HG03378 (cell line): ENCODE data around the gene FHOD3.
"Not testable (repeated sequence)": the region's sequence is repeated elsewhere in the genome, so short reads cannot be mapped to it uniquely, and the experiment has no call there.

Experiments used
- ATAC-seq: cut with Tn5 transposase; IDR thresholded peaks from one replicate; pipeline ENCODE4 v1.9.1; 2021; ENCODE audit warnings: mild to moderate bottlenecking, moderate library complexity; ENCODE audit not compliant: unreplicated experiment

Gene FHOD3

GRCh38 chr18:36348331-36348730 is 50.8 kb downstream of the FHOD3 start:
- no peak for ATAC-seq

- no peak for ATAC-seq
Observed at GRCh38 chr18:36348971-36349417, 51.5 kb downstream of the FHOD3 start.

- no peak for ATAC-seq
Observed at GRCh38 chr18:36349552-36349951, 52.0 kb downstream of the FHOD3 start.

GRCh38 chr18:36350251-36350651 is 52.7 kb downstream of the FHOD3 start:
- no peak for ATAC-seq

GRCh38 chr18:36350839-36351469 is 53.4 kb downstream of the FHOD3 start:
- ATAC-seq = no peak

GRCh38 chr18:36352384-36352783 is 54.9 kb downstream of the FHOD3 start:
- ATAC-seq = no peak

GRCh38 chr18:36354989-36355388 is 57.5 kb downstream of the FHOD3 start:
- ATAC-seq = no peak

GRCh38 chr18:36355511-36355910 is 58.0 kb downstream of the FHOD3 start:
- ATAC-seq = no peak

GRCh38 chr18:36356741-36357140 is 59.2 kb downstream of the FHOD3 start:
- not testable (repeated sequence) for ATAC-seq

GRCh38 chr18:36358141-36358540 is 60.6 kb downstream of the FHOD3 start:
- ATAC-seq = no peak

- no peak for ATAC-seq
Observed at GRCh38 chr18:36360256-36360909, 62.9 kb downstream of the FHOD3 start.

- ATAC-seq = no peak
Observed at GRCh38 chr18:36364911-36365624, 67.6 kb downstream of the FHOD3 start.

GRCh38 chr18:36365836-36366775 is 68.6 kb downstream of the FHOD3 start:
- no peak for ATAC-seq

GRCh38 chr18:36366994-36367839 is 69.7 kb downstream of the FHOD3 start:
- ATAC-seq = peak; percentile 63

GRCh38 chr18:36368889-36369288 is 71.4 kb downstream of the FHOD3 start:
- no peak for ATAC-seq

GRCh38 chr18:36372903-36373311 is 75.4 kb downstream of the FHOD3 start:
- ATAC-seq = no peak

GRCh38 chr18:36374262-36374661 is 76.7 kb downstream of the FHOD3 start:
- no peak for ATAC-seq

- ATAC-seq = no peak
Observed at GRCh38 chr18:36375118-36375517, 77.6 kb downstream of the FHOD3 start.

GRCh38 chr18:36376361-36376760 is 78.8 kb downstream of the FHOD3 start:
- ATAC-seq = no peak

- ATAC-seq = no peak
Observed at GRCh38 chr18:36377626-36378025, 80.1 kb downstream of the FHOD3 start.
